IMR-90 (cell line): ENCODE data around the gene MRPL30. TPM values are rescaled to one million over a fixed set of nuclear protein-coding genes. Genes with fewer than 3 reads are reported as not detected.

ENCODE experiments used
- ATAC-seq: fragments of 200-7000 bp; cut with Tn5 transposase; 2 replicates; pipeline ENCODE4 v1.9.1; 2020; ENCODE audit warnings: low read depth, mild to moderate bottlenecking, moderate library complexity
- BruUV-seq: library from RNA; stranded (reverse); fragments of 400-500 nt; replicated peaks from 2 replicates; lab custom pipeline; 2021; lab: Mats Ljungman, UMichigan
- CTCF ChIA-PET: fragments of 300-600 bp; formaldehyde crosslinking; extraction: SDS; loops from one replicate; lab custom pipeline; 2021; ENCODE audit warnings: antibody characterized with exemption; lab: Yijun Ruan, JAX
- POLR2A ChIA-PET: fragments of 300-600 bp; sonication (Branson Sonifier 250); formaldehyde crosslinking; loops from one replicate; lab custom pipeline; 2022; ENCODE audit warnings: antibody characterized with exemption; ENCODE audit not compliant: unreplicated experiment; lab: Charles Lee
- DNase-seq: peaks from one replicate; pipeline ENCODE4 v3.0.0; 2013
- H2AFZ ChIP-seq: replicated peaks from 2 replicates; pipeline ENCODE3; 2013; ENCODE audit warnings: low read length, mild to moderate bottlenecking; ENCODE audit not compliant: poor library complexity
- H2AK5ac ChIP-seq: 2 replicates; pipeline ENCODE4 v1.6.1; 2013; ENCODE audit warnings: low read depth, low read length, inconsistent platforms
- H2AK9ac ChIP-seq: replicated peaks from 2 replicates; pipeline ENCODE3; 2013; ENCODE audit warnings: mild to moderate bottlenecking, low read depth, low read length, moderate library complexity; ENCODE audit not compliant: poor library complexity
- H2BK120ac ChIP-seq: 2 replicates; pipeline ENCODE4 v1.6.1; 2013; ENCODE audit warnings: low read depth, low read length, inconsistent platforms
- H2BK15ac ChIP-seq: 3 replicates; pipeline ENCODE4 v1.6.1; 2013; ENCODE audit warnings: low read depth, low read length, inconsistent platforms
- H2BK20ac ChIP-seq: 2 replicates; pipeline ENCODE4 v1.6.1; 2013; ENCODE audit warnings: low read depth, mild to moderate bottlenecking, inconsistent platforms, low read length, moderate library complexity
- H2BK5ac ChIP-seq: 2 replicates; pipeline ENCODE4 v1.6.1; 2013; ENCODE audit warnings: mild to moderate bottlenecking, low read depth, low read length, inconsistent platforms; ENCODE audit not compliant: poor library complexity, severe bottlenecking
- H3K14ac ChIP-seq: replicated peaks from 2 replicates; pipeline ENCODE4 v1.6.1; 2013; ENCODE audit warnings: low read depth, low read length, inconsistent platforms
- H3K18ac ChIP-seq: 2 replicates; pipeline ENCODE4 v1.6.1; 2013; ENCODE audit warnings: low read depth, low read length, control low read depth
- H3K23ac ChIP-seq: 2 replicates; pipeline ENCODE4 v1.6.1; 2013; ENCODE audit warnings: low read depth, low read length, inconsistent platforms
- H3K27ac ChIP-seq: 2 replicates; pipeline ENCODE4 v1.5.1; 2013; ENCODE audit warnings: mild to moderate bottlenecking, control low read depth, low read length; ENCODE audit not compliant: insufficient read depth
- H3K27me3 ChIP-seq: 2 replicates; pipeline ENCODE4 v1.6.1; 2013; ENCODE audit warnings: low read length; ENCODE audit not compliant: control insufficient read depth, insufficient read depth
- H3K36me3 ChIP-seq: 2 replicates; pipeline ENCODE4 v1.6.1; 2013; ENCODE audit warnings: low read length, mixed read lengths; ENCODE audit not compliant: control insufficient read depth, insufficient read depth
- H3K4ac ChIP-seq: 2 replicates; pipeline ENCODE4 v1.6.1; 2013; ENCODE audit warnings: low read depth, low read length, inconsistent platforms
- H3K4me1 ChIP-seq: 2 replicates; pipeline ENCODE4 v1.6.1; 2013; ENCODE audit warnings: low read length, mixed read lengths; ENCODE audit not compliant: control insufficient read depth, insufficient read depth
- H3K4me2 ChIP-seq: 2 replicates; pipeline ENCODE4 v1.6.1; 2013; ENCODE audit warnings: low read depth, mild to moderate bottlenecking, control low read depth, low read length, moderate library complexity
- H3K4me3 ChIP-seq: 2 replicates; pipeline ENCODE4 v1.5.1; 2013; ENCODE audit warnings: low read depth, mild to moderate bottlenecking, control low read depth, low read length, moderate library complexity; ENCODE audit not compliant: insufficient read depth
- H3K56ac ChIP-seq: 2 replicates; pipeline ENCODE4 v1.6.1; 2013; ENCODE audit warnings: low read length, inconsistent platforms; ENCODE audit not compliant: insufficient read depth; ENCODE audit errors: extremely low read depth
- H3K79me1 ChIP-seq, 2 experiments: 2 replicates each; pipeline ENCODE4 v1.6.1; 2013; ENCODE audit warnings: low read length in 2 of 2, inconsistent platforms in 1 of 2, low read depth in 1 of 2
- H3K9ac ChIP-seq: 2 replicates; pipeline ENCODE4 v1.6.1; 2013; ENCODE audit warnings: low read depth, low read length, control low read depth
- H3K9me1 ChIP-seq: 2 replicates; pipeline ENCODE4 v1.6.1; 2013; ENCODE audit warnings: low read length, inconsistent platforms; ENCODE audit not compliant: insufficient read depth
- H3K9me3 ChIP-seq: 2 replicates; pipeline ENCODE4 v1.6.1; 2013; ENCODE audit warnings: low read length; ENCODE audit not compliant: control insufficient read depth, insufficient read depth
- H4K20me1 ChIP-seq: 2 replicates; pipeline ENCODE4 v1.6.1; 2013; ENCODE audit warnings: low read length, inconsistent platforms; ENCODE audit not compliant: insufficient read depth
- H4K5ac ChIP-seq: 2 replicates; pipeline ENCODE4 v1.6.1; 2013; ENCODE audit warnings: mild to moderate bottlenecking, low read depth, low read length, control low read depth
- H4K8ac ChIP-seq, 2 experiments: 2 replicates each; pipeline ENCODE4 v1.6.1; 2013; ENCODE audit warnings: low read depth in 2 of 2, low read length in 2 of 2, control low read depth in 1 of 2, inconsistent platforms in 1 of 2
- H4K91ac ChIP-seq: 2 replicates; pipeline ENCODE4 v1.6.1; 2013; ENCODE audit warnings: low read depth, low read length, inconsistent platforms; ENCODE audit not compliant: insufficient read depth
- CEBPB ChIP-seq: IDR thresholded peaks from 2 replicates; pipeline ENCODE4 v1.6.1; 2012; ENCODE audit warnings: low read depth, low read length, improper control_type of control experiment
- FOS ChIP-seq: fragments of 150-350 bp; IDR thresholded peaks from 2 replicates; pipeline ENCODE4 v1.6.1; 2016; ENCODE audit warnings: low read depth, low read length
- MAFK ChIP-seq: IDR thresholded peaks from 2 replicates; pipeline ENCODE4 v1.6.1; 2012; ENCODE audit warnings: low read depth, low read length, improper control_type of control experiment
- NFE2L2 ChIP-seq: fragments of 150-350 bp; IDR thresholded peaks from 2 replicates; pipeline ENCODE4 v1.6.1; 2016; ENCODE audit warnings: low read depth, mild to moderate bottlenecking, low read length
- RAD21 ChIP-seq: IDR thresholded peaks from 2 replicates; pipeline ENCODE4 v1.6.1; 2012; ENCODE audit warnings: low read length, improper control_type of control experiment
- RCOR1 ChIP-seq: IDR thresholded peaks from 2 replicates; pipeline ENCODE4 v1.6.1; 2012; ENCODE audit warnings: mild to moderate bottlenecking, low read length, improper control_type of control experiment; ENCODE audit not compliant: insufficient replicate concordance
- SMC3 ChIP-seq: fragments of 150-350 bp; IDR thresholded peaks from 2 replicates; pipeline ENCODE4 v1.6.1; 2016; ENCODE audit warnings: low read depth, mild to moderate bottlenecking, antibody characterized with exemption, low read length, moderate library complexity
- WGBS, 2 experiments: methylation state at CpG; one replicate each; pipeline versions ENCODE4 v1.1.5 to v1.1.7; 2013; ENCODE audit warnings: missing lambda C conversion rate in 2 of 2; ENCODE audit not compliant: insufficient read length in 1 of 2; ENCODE audit errors: extremely low coverage in 2 of 2; 5-methylcytosine and 5-hydroxymethylcytosine counted together
- dilution Hi-C: fragments of 300-500 bp; cut with HindIII; formaldehyde crosslinking; loops from one replicate; pipeline ENCODE4 v1.14.3; 2018; ENCODE audit warnings: low sequenced_read_pairs; ENCODE audit not compliant: unreplicated experiment
- in situ Hi-C: fragments of 300-500 bp; cut with MboI; formaldehyde crosslinking; loops from 3 replicates; pipeline ENCODE4 v1.14.3; 2019; ENCODE audit warnings: low sequenced_read_pairs, inconsistent platforms, mixed read lengths
- intact Hi-C: fragments of 100-400 bp; cut with micrococcal nuclease; formaldehyde crosslinking; loops from 2 replicates; pipeline ENCODE4 v1.10.0; 2022
- polyA plus RNA-seq, 3 experiments: library from polyadenylated mRNA; depleted of rRNA; stranded (reverse); fragments of >200 nt; gene quantifications; 2 replicates each; pipeline ENCODE4 v1.2.3, GENCODE V29; 2012; ENCODE audit warnings: low replicate concordance in 1 of 3
- total RNA-seq: library from RNA; depleted of rRNA; stranded (reverse); fragments of >200 nt; gene quantifications from 2 replicates; pipeline ENCODE4 v1.2.3, GENCODE V29; 2012

The MRPL30 gene
- total and polyA plus RNA-seq, 2 of the 4 experiments (the other 2 are of a cell fraction) = 18.7 to 34.8 TPM

- Histone ChIP-seq H4K8ac (no peak overlapping the region), H3K18ac (no peak overlapping the region), H3K27me3 (no peaks in the 10 kb centered on the region), H3K9ac (no peak overlapping the region), H2AK9ac (no peak overlapping the region), H3K79me1 (peaks cover 28 to 45% of the 10 kb centered on the region in 2 experiments), H3K14ac (no peak overlapping the region), H3K4me1 (no peaks in the 10 kb centered on the region; the same call in 1 of the 2 replicates), H3K4ac (no peak overlapping the region), H3K4me3 (no peak overlapping the region), H2AFZ (no peak overlapping the region), H4K5ac (no peak overlapping the region), H2BK15ac (no peak overlapping the region), H3K36me3 (peaks cover 4% of the 10 kb centered on the region), H2BK120ac (no peak overlapping the region), H4K91ac (no peak overlapping the region), H3K9me3 (no peaks in the 10 kb centered on the region), H3K4me2 (no peak overlapping the region), H3K56ac (no peak overlapping the region), H3K23ac (no peak overlapping the region), H2BK5ac (no peak overlapping the region), H3K27ac (no peak overlapping the region), H4K20me1 (no peaks in the 10 kb centered on the region), H2AK5ac (no peak overlapping the region), H3K9me1 (no peaks in the 10 kb centered on the region; the same call in 1 of the 2 replicates), H2BK20ac (no peak overlapping the region)
- DNase-seq (peak; percentile 4), ATAC-seq (no peak)
- WGBS, 2 experiments = 100% methylated on average over 2 of the region's 3 CpGs; no CpG with 5 or more reads in 1 of the 2 experiments
- dilution Hi-C loops = no loop called here
- BruUV-seq = no TSS peak
- intact Hi-C loops = no loop called here
- POLR2A ChIA-PET = no interaction called here
- in situ Hi-C loops = loop anchor here (10.0 kb wide), 2 partner anchors 152 to 292 kb away; partner anchors contain the start of genes EIF5B and TXNDC9
- CTCF ChIA-PET = no interaction called here
- TF ChIP-seq FOS = no peak
- TF ChIP-seq MAFK = no peak
- TF ChIP-seq SMC3 = no peak
- no peak for TF ChIP-seq RAD21
- TF ChIP-seq CEBPB = peak; percentile 35; the same call in 1 of the 2 replicates
- no peak for TF ChIP-seq RCOR1
- TF ChIP-seq NFE2L2 = no peak
These were observed 2.0 kb downstream of the MRPL30 start for GRCh38 chr2:99183025-99183424.
